8988T (cell line): ENCODE measurements around the gene GDF2.

Experiments
- DNase-seq: peaks from one replicate; pipeline ENCODE4 v3.0.0; 2011

The GDF2 gene

DNA sequence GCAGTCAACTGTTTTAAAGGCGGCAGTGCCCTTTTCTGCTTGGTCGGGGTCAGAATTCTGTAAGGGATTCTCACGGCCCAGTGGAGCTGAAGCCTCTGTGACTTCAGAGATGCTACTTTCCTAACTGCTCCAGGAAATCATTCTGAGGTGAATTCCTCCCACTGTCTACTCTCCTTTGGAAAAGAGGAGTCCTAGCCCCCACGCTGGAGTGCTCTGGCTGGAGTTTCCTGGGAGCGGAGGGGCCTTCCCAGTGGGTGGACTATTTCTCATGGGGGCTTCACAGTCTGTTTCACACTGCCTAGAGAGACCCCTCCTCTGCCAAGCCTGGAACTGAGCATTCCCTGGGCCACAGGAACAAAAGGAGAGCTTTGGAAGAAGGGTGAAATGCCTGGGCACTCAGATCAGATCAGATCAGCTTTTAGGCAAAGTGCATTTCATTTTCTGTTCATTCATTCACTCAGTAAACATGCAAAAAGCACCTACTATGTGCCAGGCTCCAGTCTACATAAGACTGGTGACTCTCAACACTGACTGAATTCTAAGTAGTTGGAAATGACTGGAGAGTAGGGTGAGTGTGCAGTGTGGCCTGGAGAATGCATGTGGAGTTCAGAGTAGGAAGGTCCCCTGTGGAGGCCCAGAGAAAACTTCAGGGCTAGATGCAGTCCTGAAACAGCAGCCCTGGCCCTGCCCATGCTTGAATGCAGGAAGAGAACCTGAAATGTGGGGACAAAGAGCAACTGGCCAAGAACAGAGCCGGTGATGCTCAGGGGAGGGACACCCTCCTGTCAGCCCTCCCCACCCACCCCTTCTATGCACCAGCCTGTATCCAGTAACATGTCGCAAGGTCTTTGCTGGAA, 49.6 kb downstream of the GDF2 start:
- DNase-seq = peak; percentile 5

DNA sequence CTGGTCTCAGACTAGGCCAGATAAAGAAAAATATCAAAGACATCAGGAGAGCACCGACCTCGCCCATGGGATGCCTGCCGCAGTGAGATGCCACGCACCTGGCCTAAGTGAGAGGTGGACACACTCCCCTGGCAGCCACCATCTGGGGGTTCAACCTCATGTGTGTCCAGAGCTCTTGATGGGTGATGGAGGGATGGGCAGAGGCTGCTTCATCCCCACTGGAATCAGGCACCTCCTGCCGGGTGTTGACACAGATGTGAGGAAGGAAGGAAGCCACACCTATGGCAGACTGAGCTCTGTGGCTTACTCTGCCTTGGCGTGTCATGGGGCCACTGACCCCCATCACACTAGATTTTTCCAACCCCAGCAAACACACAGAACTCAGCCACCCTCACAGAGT, 50.5 kb downstream of the GDF2 start:
- DNase-seq = peak; percentile 7

DNA sequence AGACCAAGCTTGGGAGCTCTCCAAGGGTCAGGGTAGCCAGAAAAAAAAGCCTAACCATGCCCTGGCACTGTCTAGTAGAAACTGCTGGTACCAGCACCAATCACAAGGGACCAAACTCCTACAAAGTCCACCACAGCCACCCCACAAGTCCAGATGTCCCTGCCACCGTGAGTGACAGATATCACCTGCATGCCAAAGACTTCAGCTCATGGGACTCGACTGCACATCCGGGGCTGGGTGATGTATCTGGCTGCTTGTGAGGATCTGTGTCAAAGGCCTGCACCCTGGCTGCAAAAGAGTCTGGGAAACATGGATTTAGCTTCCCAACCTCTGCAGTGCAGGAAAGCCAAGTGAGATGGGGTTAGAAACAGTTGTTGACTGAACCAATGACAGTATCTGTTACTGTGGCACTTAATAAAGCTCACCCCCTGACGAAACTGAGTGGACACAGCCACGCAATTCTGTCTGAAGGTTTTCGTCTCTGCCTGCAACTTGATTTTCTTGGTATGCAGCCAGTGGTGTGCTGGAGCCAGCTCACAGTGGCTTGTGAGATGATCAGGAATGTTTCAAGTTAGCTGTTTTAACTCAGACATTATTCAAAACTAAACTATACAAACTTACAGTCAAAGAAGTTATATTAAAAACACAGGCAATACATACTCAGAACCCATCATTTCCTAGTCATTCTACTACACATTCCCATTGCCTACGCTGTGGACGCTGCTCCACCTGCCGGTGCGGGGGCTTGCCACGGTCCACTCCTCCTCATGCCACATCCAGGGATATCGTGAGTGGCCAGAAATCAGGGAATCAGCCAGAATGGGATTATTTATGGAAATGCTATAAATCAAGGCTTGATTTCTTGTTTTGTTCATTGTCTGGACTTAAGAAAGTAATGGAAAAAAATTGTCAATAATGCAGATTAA, 52.6 kb downstream of the GDF2 start:
- no peak for DNase-seq

DNA sequence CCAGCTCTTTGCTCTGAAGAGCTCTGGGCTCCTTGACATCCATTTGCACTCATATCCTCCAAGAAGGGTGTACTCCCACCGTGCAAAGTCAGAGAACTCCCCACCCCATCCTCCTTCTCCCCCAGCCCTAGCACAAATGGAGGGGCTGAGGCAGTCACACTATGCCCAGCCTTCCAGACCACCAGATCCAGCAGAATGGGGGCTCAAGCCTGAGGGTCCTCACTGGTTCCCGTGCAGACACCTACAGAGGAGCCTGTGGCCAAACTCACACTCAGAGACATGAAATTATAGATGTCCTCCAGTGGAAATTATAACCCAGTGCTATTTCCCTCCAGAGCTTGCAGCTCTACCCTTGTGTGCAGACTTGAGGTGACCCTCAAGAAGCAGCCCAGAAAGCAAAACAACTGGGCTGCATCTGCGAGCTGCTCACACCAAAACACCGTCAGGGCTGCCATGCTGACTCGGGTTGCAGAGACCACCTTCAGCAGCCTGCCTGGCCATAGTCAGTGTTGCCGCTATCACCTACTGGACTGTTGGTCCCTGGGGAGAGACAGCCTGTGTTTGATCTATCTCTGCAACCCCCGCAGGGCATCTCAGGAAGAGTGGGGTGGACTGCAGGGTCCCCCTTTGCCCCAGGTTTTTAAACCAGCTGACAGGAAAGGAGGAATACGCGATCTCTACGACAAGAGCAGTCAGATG, 54.4 kb downstream of the GDF2 start:
- DNase-seq = no peak
